ENCODE measurements around the gene ITIH3.

DNA sequence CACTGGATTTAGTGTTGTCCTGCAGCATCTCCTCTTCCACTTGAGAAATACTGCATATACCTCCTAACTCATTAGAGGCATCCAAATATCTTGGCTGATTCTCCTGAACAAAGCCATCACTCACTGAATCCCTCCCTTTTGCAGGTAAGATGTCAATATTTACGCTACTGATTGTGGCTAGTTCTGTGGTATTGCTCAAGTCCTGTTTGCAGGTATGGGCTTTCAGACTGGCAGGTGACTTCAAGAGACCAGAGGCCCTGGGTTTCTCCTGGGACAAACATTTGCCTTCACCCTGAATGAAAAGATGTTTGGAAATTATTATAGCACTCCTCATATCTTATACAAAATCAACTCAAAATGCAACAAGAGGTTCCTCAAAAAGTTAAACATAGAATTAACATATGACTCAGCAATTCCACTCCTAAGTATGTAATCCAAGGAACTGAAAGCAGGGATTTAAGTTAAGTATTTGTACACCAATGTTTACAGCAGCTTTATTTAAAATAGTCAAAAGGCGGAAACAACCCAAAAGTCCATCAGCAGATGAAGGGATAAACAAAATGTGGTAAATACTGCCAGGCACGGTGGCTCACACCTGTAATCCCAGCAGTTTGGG is 42.4 kb upstream of the ITIH3 start:
- TF ChIP-seq, protein P1, sequence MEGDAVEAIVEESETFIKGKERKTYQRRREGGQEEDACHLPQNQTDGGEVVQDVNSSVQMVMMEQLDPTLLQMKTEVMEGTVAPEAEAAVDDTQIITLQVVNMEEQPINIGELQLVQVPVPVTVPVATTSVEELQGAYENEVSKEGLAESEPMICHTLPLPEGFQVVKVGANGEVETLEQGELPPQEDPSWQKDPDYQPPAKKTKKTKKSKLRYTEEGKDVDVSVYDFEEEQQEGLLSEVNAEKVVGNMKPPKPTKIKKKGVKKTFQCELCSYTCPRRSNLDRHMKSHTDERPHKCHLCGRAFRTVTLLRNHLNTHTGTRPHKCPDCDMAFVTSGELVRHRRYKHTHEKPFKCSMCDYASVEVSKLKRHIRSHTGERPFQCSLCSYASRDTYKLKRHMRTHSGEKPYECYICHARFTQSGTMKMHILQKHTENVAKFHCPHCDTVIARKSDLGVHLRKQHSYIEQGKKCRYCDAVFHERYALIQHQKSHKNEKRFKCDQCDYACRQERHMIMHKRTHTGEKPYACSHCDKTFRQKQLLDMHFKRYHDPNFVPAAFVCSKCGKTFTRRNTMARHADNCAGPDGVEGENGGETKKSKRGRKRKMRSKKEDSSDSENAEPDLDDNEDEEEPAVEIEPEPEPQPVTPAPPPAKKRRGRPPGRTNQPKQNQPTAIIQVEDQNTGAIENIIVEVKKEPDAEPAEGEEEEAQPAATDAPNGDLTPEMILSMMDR (IDR thresholded peaks at IDR 0.05), result no peak
- no peak for TF ChIP-seq POLR2AphosphoS5 (IDR thresholded peaks at IDR 0.05; ENCODE audit: low read depth, low read length)
